Measurements from ENCODE around the gene CHERP.
A peak's percentile ranks its signal among the peaks of the same experiment; 100 is the strongest.
"Not testable (repeated sequence)": the region's sequence is repeated elsewhere in the genome, so short reads cannot be mapped to it uniquely, and the experiment has no call there.

Gene CHERP

GRCh38 chr19:16482745-16483144 is 59.5 kb downstream of the CHERP start:
- H3K27me3 ChIP-seq (replicated peaks in 2 of 5; ENCODE audit: control insufficient read depth in 4 of 5, insufficient read depth in 5 of 5, low read length in 4 of 5) = no peaks in the 10 kb centered on the region
- no peaks in the 10 kb centered on the region for H3K9me3 ChIP-seq (ENCODE audit: control extremely low read depth in 1 of 5, control insufficient read depth in 4 of 5, insufficient read depth in 2 of 5, low read depth in 1 of 5, low read length in 4 of 5)
- no peaks in the 10 kb centered on the region for H3K36me3 ChIP-seq (ENCODE audit: control insufficient read depth in 4 of 4, insufficient read depth in 4 of 4, low read length in 3 of 4)
- no peak overlapping the region for H3K4me3 ChIP-seq (ENCODE audit: control insufficient read depth in 1 of 7, extremely low read depth in 1 of 7, insufficient read depth in 4 of 7, low read depth in 2 of 7, low read length in 6 of 7)
- H3K4me1 ChIP-seq (ENCODE audit: control extremely low read depth in 1 of 4, control insufficient read depth in 4 of 4, insufficient read depth in 4 of 4, low read length in 3 of 4) = no peaks in the 10 kb centered on the region
- CTCF ChIA-PET = interaction anchor here (1.0 kb wide), 1 partner anchor 46 kb away, joined by 3 read pairs; no protein-coding TSS in a partner anchor
- POLR2A ChIA-PET = no interaction called here
- whole genome bisulfite sequencing (ENCODE audit: insufficient coverage) = 93% methylated on average over 7 of the region's 7 CpGs
- no peak overlapping the region for H3K27ac ChIP-seq (ENCODE audit: insufficient read depth in 1 of 2, low read depth in 1 of 2, low read length in 2 of 2, poor library complexity in 1 of 2, severe bottlenecking in 2 of 2)
- DNase-seq = no peak

- no peak for DNase-seq
- Histone ChIP-seq H3K36me3 (ENCODE audit: control insufficient read depth in 4 of 4, insufficient read depth in 4 of 4, low read length in 3 of 4) (no peaks in the 10 kb centered on the region), H3K9me3 (ENCODE audit: control extremely low read depth in 1 of 5, control insufficient read depth in 4 of 5, insufficient read depth in 2 of 5, low read depth in 1 of 5, low read length in 4 of 5) (no peaks in the 10 kb centered on the region), H3K27ac (ENCODE audit: insufficient read depth in 1 of 2, low read depth in 1 of 2, low read length in 2 of 2, poor library complexity in 1 of 2, severe bottlenecking in 2 of 2) (no peak overlapping the region), H3K4me1 (ENCODE audit: control extremely low read depth in 1 of 4, control insufficient read depth in 4 of 4, insufficient read depth in 4 of 4, low read length in 3 of 4) (peaks cover 0 to 2% (median 1%) of the 10 kb centered on the region in 4 experiments), H3K27me3 (replicated peaks in 2 of 5; ENCODE audit: control insufficient read depth in 4 of 5, insufficient read depth in 5 of 5, low read length in 4 of 5) (no peaks in the 10 kb centered on the region), H3K4me3 (ENCODE audit: control insufficient read depth in 1 of 7, extremely low read depth in 1 of 7, insufficient read depth in 4 of 7, low read depth in 2 of 7, low read length in 6 of 7) (no peak overlapping the region)
- POLR2A ChIA-PET = no interaction called here
- CTCF ChIA-PET = interaction anchor here (0.6 to 1.4 kb wide), 4 partner anchors 8 to 264 kb away, joined by 3 to 4 read pairs (median 3); no protein-coding TSS in a partner anchor
- WGBS (ENCODE audit: insufficient coverage) = 100% methylated on average over 1 of the region's 1 CpG
Observed at GRCh38 chr19:16477311-16477710, 64.9 kb downstream of the CHERP start.

GRCh38 chr19:16476401-16476800 is 65.8 kb downstream of the CHERP start:
- ChIA-PET POLR2A (no interaction called here), CTCF (interaction anchor here (0.6 to 1.4 kb wide), 3 partner anchors 9 to 89 kb away, joined by 3 to 4 read pairs (median 3); no protein-coding TSS in a partner anchor)
- Histone ChIP-seq H3K27me3 (replicated peaks in 2 of 5; ENCODE audit: control insufficient read depth in 4 of 5, insufficient read depth in 5 of 5, low read length in 4 of 5) (no peaks in the 10 kb centered on the region), H3K4me1 (ENCODE audit: control extremely low read depth in 1 of 4, control insufficient read depth in 4 of 4, insufficient read depth in 4 of 4, low read length in 3 of 4) (peaks cover 0 to 6% (median 4%) of the 10 kb centered on the region in 4 experiments), H3K9me3 (ENCODE audit: control extremely low read depth in 1 of 5, control insufficient read depth in 4 of 5, insufficient read depth in 2 of 5, low read depth in 1 of 5, low read length in 4 of 5) (no peaks in the 10 kb centered on the region), H3K36me3 (ENCODE audit: control insufficient read depth in 4 of 4, insufficient read depth in 4 of 4, low read length in 3 of 4) (no peaks in the 10 kb centered on the region), H3K27ac (ENCODE audit: insufficient read depth in 1 of 2, low read depth in 1 of 2, low read length in 2 of 2, poor library complexity in 1 of 2, severe bottlenecking in 2 of 2) (no peak overlapping the region), H3K4me3 (ENCODE audit: control insufficient read depth in 1 of 7, extremely low read depth in 1 of 7, insufficient read depth in 4 of 7, low read depth in 2 of 7, low read length in 6 of 7) (no peak overlapping the region)
- DNase-seq = no peak
- 91% methylated on average over 3 of the region's 3 CpGs for WGBS (ENCODE audit: insufficient coverage)

GRCh38 chr19:16473875-16474392 is 68.3 kb downstream of the CHERP start:
- CTCF ChIA-PET = interaction anchor here (1.1 to 1.7 kb wide), 2 partner anchors 22 to 33 kb away, joined by 3 read pairs; partner anchors contain the start of genes C19orf44 and CALR3
- H3K27me3 ChIP-seq (replicated peaks in 2 of 5; ENCODE audit: control insufficient read depth in 4 of 5, insufficient read depth in 5 of 5, low read length in 4 of 5) = no peaks in the 10 kb centered on the region
- no peak overlapping the region for H3K27ac ChIP-seq (ENCODE audit: insufficient read depth in 1 of 2, low read depth in 1 of 2, low read length in 2 of 2, poor library complexity in 1 of 2, severe bottlenecking in 2 of 2)
- POLR2A ChIA-PET = no interaction called here
- H3K36me3 ChIP-seq (ENCODE audit: control insufficient read depth in 4 of 4, insufficient read depth in 4 of 4, low read length in 3 of 4) = peaks cover 0 to 3% (median 1%) of the 10 kb centered on the region in 4 experiments
- H3K9me3 ChIP-seq (ENCODE audit: control extremely low read depth in 1 of 5, control insufficient read depth in 4 of 5, insufficient read depth in 2 of 5, low read depth in 1 of 5, low read length in 4 of 5) = no peaks in the 10 kb centered on the region
- no peak for DNase-seq
- WGBS (ENCODE audit: insufficient coverage) = 87% methylated on average over 3 of the region's 13 CpGs
- peaks cover 7 to 27% (median 20%) of the 10 kb centered on the region in 4 experiments for H3K4me1 ChIP-seq (ENCODE audit: control extremely low read depth in 1 of 4, control insufficient read depth in 4 of 4, insufficient read depth in 4 of 4, low read length in 3 of 4)
- no peak overlapping the region for H3K4me3 ChIP-seq (ENCODE audit: control insufficient read depth in 1 of 7, extremely low read depth in 1 of 7, insufficient read depth in 4 of 7, low read depth in 2 of 7, low read length in 6 of 7)

- POLR2A ChIA-PET = no interaction called here
- Histone ChIP-seq H3K36me3 (ENCODE audit: control insufficient read depth in 4 of 4, insufficient read depth in 4 of 4, low read length in 3 of 4) (peaks cover 0 to 3% (median 1%) of the 10 kb centered on the region in 4 experiments), H3K27ac (ENCODE audit: insufficient read depth in 1 of 2, low read depth in 1 of 2, low read length in 2 of 2, poor library complexity in 1 of 2, severe bottlenecking in 2 of 2) (no peak overlapping the region), H3K27me3 (replicated peaks in 2 of 5; ENCODE audit: control insufficient read depth in 4 of 5, insufficient read depth in 5 of 5, low read length in 4 of 5) (no peaks in the 10 kb centered on the region), H3K4me1 (ENCODE audit: control extremely low read depth in 1 of 4, control insufficient read depth in 4 of 4, insufficient read depth in 4 of 4, low read length in 3 of 4) (peaks cover 7 to 30% (median 20%) of the 10 kb centered on the region in 4 experiments), H3K4me3 (ENCODE audit: control insufficient read depth in 1 of 7, extremely low read depth in 1 of 7, insufficient read depth in 4 of 7, low read depth in 2 of 7, low read length in 6 of 7) (no peak overlapping the region), H3K9me3 (ENCODE audit: control extremely low read depth in 1 of 5, control insufficient read depth in 4 of 5, insufficient read depth in 2 of 5, low read depth in 1 of 5, low read length in 4 of 5) (no peaks in the 10 kb centered on the region)
- 100% methylated on average over 2 of the region's 2 CpGs for WGBS (ENCODE audit: insufficient coverage)
- DNase-seq = no peak
- CTCF ChIA-PET = interaction anchor here (0.7 to 1.7 kb wide), 2 partner anchors 23 to 43 kb away, joined by 3 read pairs; partner anchors contain the start of genes C19orf44 and CALR3
Observed at GRCh38 chr19:16472992-16473391, 69.2 kb downstream of the CHERP start.

- H3K9me3 ChIP-seq (ENCODE audit: control extremely low read depth in 1 of 5, control insufficient read depth in 4 of 5, insufficient read depth in 2 of 5, low read depth in 1 of 5, low read length in 4 of 5); H3K36me3 ChIP-seq (ENCODE audit: control insufficient read depth in 4 of 4, insufficient read depth in 4 of 4, low read length in 3 of 4); CTCF ChIA-PET; DNase-seq; POLR2A ChIA-PET; H3K27me3 ChIP-seq (replicated peaks in 2 of 5; ENCODE audit: control insufficient read depth in 4 of 5, insufficient read depth in 5 of 5, low read length in 4 of 5): not testable (repeated sequence)
- Histone ChIP-seq H3K27ac (ENCODE audit: insufficient read depth in 1 of 2, low read depth in 1 of 2, low read length in 2 of 2, poor library complexity in 1 of 2, severe bottlenecking in 2 of 2) (peak overlapping the region in 1 of 2 experiments; percentile 73), H3K4me1 (ENCODE audit: control extremely low read depth in 1 of 4, control insufficient read depth in 4 of 4, insufficient read depth in 4 of 4, low read length in 3 of 4) (peaks cover 7 to 34% (median 21%) of the 10 kb centered on the region in 4 experiments), H3K4me3 (ENCODE audit: control insufficient read depth in 1 of 7, extremely low read depth in 1 of 7, insufficient read depth in 4 of 7, low read depth in 2 of 7, low read length in 6 of 7) (peak overlapping the region; percentile 34 to 97 (median 86))
- WGBS (ENCODE audit: insufficient coverage) = 86% methylated on average over 1 of the region's 2 CpGs
Observed at GRCh38 chr19:16472559-16472899, 69.7 kb downstream of the CHERP start.
